GM18868 (cell line): ENCODE data around the gene CARF.
"Not testable (repeated sequence)": the region's sequence is repeated elsewhere in the genome, so short reads cannot be mapped to it uniquely, and the experiment has no call there.

Source experiments
- ATAC-seq: cut with Tn5 transposase; IDR thresholded peaks from one replicate; pipeline ENCODE4 v1.9.1; 2021; ENCODE audit warnings: mild to moderate bottlenecking, moderate library complexity; ENCODE audit not compliant: unreplicated experiment

CARF gene

GRCh38 chr2:202933958-202934357 is 21.9 kb downstream of the CARF start:
- ATAC-seq = no peak

GRCh38 chr2:202934456-202934855 is 22.4 kb downstream of the CARF start:
- no peak for ATAC-seq

DNA sequence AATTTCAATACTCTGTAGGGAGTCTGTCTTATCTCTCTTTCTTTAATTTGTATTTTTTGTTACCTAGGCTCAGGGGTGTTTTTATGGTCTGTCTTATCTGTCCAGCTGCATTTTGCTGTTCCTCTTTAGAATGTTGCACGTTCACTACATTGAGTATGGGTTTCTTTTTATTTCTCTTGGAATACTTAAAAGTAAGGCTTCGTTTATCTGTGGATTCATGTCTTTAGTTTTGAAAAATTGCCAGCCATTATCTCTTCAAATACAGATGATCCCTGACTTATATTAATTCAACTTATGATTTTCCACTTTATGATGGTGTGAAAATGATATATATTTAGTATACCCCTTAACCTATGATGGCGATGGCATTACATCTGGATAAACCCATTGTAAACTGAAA is 26.9 kb downstream of the CARF start:
- ATAC-seq = no peak

DNA sequence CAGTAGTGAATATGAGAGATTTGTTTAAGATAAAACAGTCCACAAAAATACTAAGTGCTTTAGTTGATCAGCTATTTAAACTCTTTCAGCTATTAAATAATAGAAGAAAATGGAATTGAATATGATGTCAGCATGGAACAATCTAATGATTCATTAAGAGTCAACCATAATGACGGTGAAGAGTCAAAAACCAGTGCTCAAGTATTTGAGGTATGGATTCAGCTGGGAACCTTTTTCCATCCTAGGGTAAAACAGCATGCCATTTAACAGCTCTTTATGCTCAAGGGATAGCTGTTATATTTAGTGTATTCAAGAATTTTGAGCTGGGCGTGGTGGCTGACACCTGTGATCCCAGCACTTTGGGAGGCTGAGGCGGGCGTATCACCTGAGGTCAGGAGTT is 29.7 kb downstream of the CARF start:
- ATAC-seq = no peak

DNA sequence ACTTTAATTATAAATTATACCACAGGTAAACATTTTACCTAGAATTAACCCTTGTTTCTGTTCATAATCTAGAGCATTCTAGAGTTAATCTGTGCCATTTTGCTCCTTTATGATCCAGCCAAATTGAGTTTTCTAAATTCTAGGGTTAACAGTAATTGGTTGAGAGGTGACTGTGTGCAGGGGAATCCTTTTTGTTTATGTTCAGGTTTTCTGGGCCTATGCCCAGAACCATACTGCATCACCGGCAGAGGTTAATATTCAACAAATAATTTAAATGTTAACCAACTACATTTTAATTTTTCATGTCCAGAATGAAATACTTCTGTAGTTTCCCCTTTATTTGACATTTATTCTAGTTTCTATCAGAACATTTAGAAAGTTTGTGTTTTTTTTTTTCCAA is 32.3 kb downstream of the CARF start:
- no peak for ATAC-seq

DNA sequence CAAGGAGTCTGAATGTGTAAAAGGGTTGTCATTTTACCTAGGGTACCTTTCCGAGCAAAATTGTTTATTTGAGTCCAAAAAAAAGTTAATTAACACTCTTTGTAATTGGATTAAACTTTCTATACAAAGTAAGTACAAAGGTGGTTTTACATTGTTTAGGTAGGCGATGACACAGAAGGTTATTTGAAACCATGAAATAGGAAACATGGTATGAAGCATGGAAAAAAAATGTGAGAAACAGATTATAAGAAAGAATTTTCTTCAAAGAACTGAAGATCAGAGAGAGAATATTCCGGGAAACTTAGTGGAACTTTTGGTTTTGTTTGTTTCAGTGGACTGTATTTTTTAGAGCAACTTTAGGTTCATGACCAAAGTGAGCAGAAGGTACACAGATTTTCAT is 32.7 kb downstream of the CARF start:
- no peak for ATAC-seq

DNA sequence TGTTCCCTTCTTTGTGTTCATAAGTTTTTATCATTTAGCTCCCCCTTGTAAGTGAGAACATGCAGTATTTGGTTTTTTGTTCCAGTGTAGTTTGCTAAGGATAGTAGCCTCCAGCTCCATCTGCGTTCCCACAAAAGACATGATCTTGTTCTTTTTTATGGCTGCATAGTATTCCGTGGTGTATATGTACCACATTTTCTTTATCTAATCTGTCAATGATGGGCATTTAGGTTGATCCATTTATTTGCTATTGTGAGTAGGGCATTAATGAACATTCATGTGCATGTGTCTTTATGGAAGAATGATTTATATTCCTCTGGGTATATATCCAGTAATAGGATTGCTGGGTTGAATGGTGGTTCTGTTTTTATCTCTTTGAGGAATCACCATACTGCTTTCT is 33.4 kb downstream of the CARF start:
- no peak for ATAC-seq

DNA sequence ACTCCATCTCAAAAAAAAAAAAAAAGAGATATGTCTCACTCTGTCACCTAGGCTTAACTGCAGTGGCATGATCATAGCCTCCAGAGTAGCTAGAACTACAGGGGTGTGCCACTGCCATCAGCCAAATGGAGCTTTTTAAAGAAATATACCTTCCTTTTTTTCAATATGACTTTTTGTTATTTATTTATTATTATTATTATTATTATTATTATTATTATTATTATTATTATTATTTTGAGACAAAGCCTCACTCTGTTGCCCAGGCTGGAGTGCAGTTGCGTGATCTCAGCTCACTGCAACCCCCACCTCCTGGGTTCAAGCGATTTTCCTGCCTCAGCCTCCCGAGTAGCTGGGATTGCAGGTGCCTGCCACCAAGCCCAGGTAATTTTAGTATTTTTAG is 37.3 kb downstream of the CARF start:
- not testable (repeated sequence) for ATAC-seq

- no peak for ATAC-seq
Measured at GRCh38 chr2:202950592-202950991, 38.5 kb downstream of the CARF start.

DNA sequence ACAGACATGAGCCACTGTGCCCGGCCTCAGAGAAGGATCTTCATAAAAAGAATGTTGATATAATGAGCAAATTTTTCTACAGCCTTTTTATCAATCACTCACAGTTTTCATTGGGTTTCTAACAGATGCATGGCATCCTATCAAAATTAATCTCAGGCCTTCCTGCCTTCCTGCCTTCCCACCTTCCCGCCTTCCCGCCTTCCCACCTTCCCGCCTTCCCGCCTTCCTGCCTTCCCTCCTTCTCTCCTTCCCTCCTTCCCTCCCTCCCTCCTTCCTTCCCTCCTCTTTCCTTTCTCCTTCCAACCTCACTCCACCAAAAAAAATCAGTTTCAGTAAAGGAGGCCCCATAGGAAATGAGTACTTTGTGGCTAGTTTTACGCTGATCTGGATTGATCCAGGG is 48.4 kb downstream of the CARF start:
- no peak for ATAC-seq

- ATAC-seq = no peak
Measured at GRCh38 chr2:202963712-202964111, 51.6 kb downstream of the CARF start.

DNA sequence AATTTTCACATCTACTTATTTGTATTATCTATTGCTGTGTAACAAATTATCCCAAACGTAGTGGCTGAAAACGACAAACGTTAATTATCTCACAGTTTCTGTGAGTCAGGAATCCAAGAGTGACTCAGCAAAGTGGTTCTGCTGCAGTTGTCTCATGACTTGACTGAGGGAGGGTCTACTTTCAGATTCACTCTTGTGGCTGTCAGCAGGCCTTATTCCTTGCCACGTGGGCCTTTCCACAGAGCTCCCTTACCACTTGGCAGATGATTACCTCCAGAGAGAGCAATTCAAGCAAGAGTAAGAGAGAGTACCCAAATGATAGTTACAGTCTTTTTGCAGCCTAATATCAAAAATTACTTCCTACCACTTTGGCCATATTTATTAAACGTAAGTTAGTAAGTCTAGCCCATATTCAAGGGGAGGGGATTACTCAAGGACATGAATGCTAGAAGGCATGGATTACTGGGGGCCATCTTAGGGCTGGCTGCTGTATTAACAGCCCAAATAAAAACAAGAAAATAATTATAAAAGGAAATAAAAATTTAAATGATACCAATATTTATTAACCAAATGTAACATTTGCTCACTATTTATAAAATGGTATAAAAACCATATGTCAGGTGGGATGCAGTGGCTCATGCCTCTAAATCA is 53.9 kb downstream of the CARF start:
- ATAC-seq = peak; percentile 70

- not testable (repeated sequence) for ATAC-seq
Measured at GRCh38 chr2:202969404-202969803, 57.3 kb downstream of the CARF start.

- no peak for ATAC-seq
Measured at GRCh38 chr2:202976809-202977208, 64.7 kb downstream of the CARF start.

GRCh38 chr2:202982779-202983491 is 70.9 kb downstream of the CARF start:
- no peak for ATAC-seq

- ATAC-seq = no peak
Measured at GRCh38 chr2:202989749-202990148, 77.7 kb downstream of the CARF start.

DNA sequence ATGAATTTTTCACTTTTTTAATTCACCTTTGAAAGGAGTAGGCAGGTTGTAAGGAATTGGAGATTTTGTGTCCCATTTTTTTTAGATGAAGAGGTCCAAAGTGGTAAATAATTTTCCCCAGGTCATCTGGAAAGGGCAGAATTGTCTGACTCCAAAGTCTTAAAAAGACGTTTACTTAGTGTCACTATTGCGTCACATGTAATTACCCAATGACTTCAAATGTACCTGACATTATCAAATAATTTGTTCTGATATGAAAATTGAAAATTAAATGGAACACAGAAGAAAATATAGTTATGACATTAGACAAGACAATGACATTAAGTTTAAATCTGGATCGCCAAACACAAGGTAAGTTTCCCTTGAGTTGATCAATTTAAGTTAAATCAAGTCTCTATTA is 78.4 kb downstream of the CARF start:
- no peak for ATAC-seq

GRCh38 chr2:202997113-202997512 is 85.0 kb downstream of the CARF start:
- not testable (repeated sequence) for ATAC-seq

- no peak for ATAC-seq
Measured at GRCh38 chr2:203002054-203002821, 90.2 kb downstream of the CARF start.

DNA sequence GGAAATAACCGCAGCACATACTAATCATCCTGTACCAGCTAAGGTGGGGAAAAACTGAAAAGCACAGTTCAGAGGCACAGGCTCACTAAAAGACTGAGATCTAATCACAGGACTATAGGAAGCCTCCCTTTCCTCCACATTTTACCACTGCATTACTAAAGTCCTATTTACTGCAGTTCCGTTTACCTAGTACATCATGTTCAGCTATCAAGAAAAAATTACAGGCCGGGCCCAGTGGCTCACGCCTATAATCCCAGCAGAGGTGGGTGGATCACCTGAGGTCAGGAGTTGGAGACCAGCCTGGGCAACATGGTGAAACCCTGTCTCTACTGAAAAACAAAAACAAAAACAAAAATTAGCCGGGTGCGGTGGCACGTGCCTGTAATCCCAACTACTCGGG is 91.6 kb downstream of the CARF start:
- no peak for ATAC-seq

GRCh38 chr2:203014456-203015199 is 102.6 kb downstream of the CARF start, which contains the start of gene NBEAL1:
Gene NBEAL1, plus strand, starts transcription at chr2:203014875. Its CDS starts 1,510 bp downstream, at chr2:203016385.
- peak; percentile 96 for ATAC-seq
